GM23338 (cell line): ENCODE results near the gene AFF1. TPM values are rescaled to one million over a fixed set of nuclear protein-coding genes. Genes with fewer than 3 reads are reported as not detected.

Source experiments
- ATAC-seq: fragments of 200-7000 bp; cut with Tn5 transposase; 3 replicates; pipeline ENCODE4 v1.9.1; 2020
- DNase-seq: peaks from one replicate; pipeline ENCODE4 v3.0.0-alpha.2; 2015; ENCODE audit warnings: low spot score
- H2AFZ ChIP-seq: fragments of 200-600 bp; sonication (generic); 2 replicates; pipeline ENCODE4 v1.8.0; 2016; ENCODE audit warnings: antibody characterized with exemption, mild to moderate bottlenecking, moderate library complexity
- H3F3A ChIP-seq: fragments of 200-600 bp; sonication (generic); replicated peaks from 2 replicates; pipeline ENCODE4 v1.8.0; 2017; ENCODE audit warnings: antibody characterized with exemption, mixed run types, low read depth
- H3K27ac ChIP-seq: fragments of 200-600 bp; sonication (generic); 2 replicates; pipeline ENCODE4 v1.6.1; 2016; ENCODE audit warnings: low read depth
- H3K27me3 ChIP-seq: fragments of 200-600 bp; sonication (generic); 2 replicates; pipeline ENCODE4 v1.8.0; 2016; ENCODE audit warnings: mild to moderate bottlenecking, mixed run types, moderate library complexity; ENCODE audit not compliant: insufficient read depth
- H3K36me3 ChIP-seq: fragments of 200-600 bp; sonication (generic); 2 replicates; pipeline ENCODE4 v1.8.0; 2016; ENCODE audit warnings: mild to moderate bottlenecking; ENCODE audit not compliant: insufficient read depth
- H3K4me1 ChIP-seq: fragments of 200-600 bp; sonication (generic); 2 replicates; pipeline ENCODE4 v1.8.0; 2016; ENCODE audit warnings: mild to moderate bottlenecking, moderate library complexity; ENCODE audit not compliant: insufficient read depth
- H3K4me2 ChIP-seq: fragments of 200-600 bp; sonication (generic); 2 replicates; pipeline ENCODE4 v1.7.1; 2017; ENCODE audit warnings: mixed run types
- H3K4me3 ChIP-seq: fragments of 200-600 bp; sonication (generic); 2 replicates; pipeline ENCODE4 v1.6.1; 2016; ENCODE audit warnings: mixed run types
- H3K79me2 ChIP-seq: fragments of 200-600 bp; sonication (generic); replicated peaks from 2 replicates; pipeline ENCODE4 v1.8.0; 2017; ENCODE audit warnings: mild to moderate bottlenecking; ENCODE audit not compliant: insufficient read depth
- H3K9me2 ChIP-seq: fragments of 200-600 bp; sonication (generic); 2 replicates; pipeline ENCODE4 v1.8.0; 2017; ENCODE audit not compliant: insufficient read depth
- H4K20me1 ChIP-seq: fragments of 200-600 bp; sonication (generic); replicated peaks from 2 replicates; pipeline ENCODE4 v1.8.0; 2017; ENCODE audit warnings: mild to moderate bottlenecking; ENCODE audit not compliant: insufficient read depth
- H3K27ac Mint-ChIP-seq: 2 replicates; pipeline ENCODE4 v1.8.0; 2020; ENCODE audit warnings: inconsistent platforms, mild to moderate bottlenecking, moderate library complexity, mixed read lengths
- H3K27me3 Mint-ChIP-seq: 3 replicates; pipeline ENCODE4 v1.8.0; 2022; ENCODE audit warnings: low read depth, mild to moderate bottlenecking, moderate library complexity, mixed read lengths, inconsistent platforms; ENCODE audit not compliant: insufficient read depth, poor library complexity
- H3K36me3 Mint-ChIP-seq: 3 replicates; pipeline ENCODE4 v1.8.0; 2021; ENCODE audit warnings: low read depth, mild to moderate bottlenecking, inconsistent platforms, moderate library complexity, mixed read lengths
- H3K4me1 Mint-ChIP-seq: 3 replicates; pipeline ENCODE4 v1.8.0; 2020; ENCODE audit warnings: mild to moderate bottlenecking, inconsistent platforms, mixed read lengths
- H3K4me3 Mint-ChIP-seq: 3 replicates; pipeline ENCODE4 v1.8.0; 2021; ENCODE audit warnings: moderate library complexity, mild to moderate bottlenecking, inconsistent platforms, mixed read lengths
- H3K9me3 Mint-ChIP-seq: 3 replicates; pipeline ENCODE4 v1.8.0; 2020; ENCODE audit warnings: moderate library complexity, mild to moderate bottlenecking, inconsistent platforms, mixed read lengths
- CREB1 ChIP-seq: fragments of 250-450 bp; sonication (Bioruptor Pico); IDR thresholded peaks from 2 replicates; pipeline ENCODE4 v1.5.0; 2020; ENCODE audit warnings: low read depth, mild to moderate bottlenecking, moderate library complexity
- CTCF ChIP-seq, 2 experiments: fragments of 200-600 bp in 1 of 2; sonication (generic) in 1 of 2; conservative IDR thresholded peaks; 2 replicates each; pipeline versions ENCODE4 v1.5.1 to v1.6.1; 2016 to 2017; ENCODE audit warnings: antibody characterized with exemption in 2 of 2, low read depth in 2 of 2, mild to moderate bottlenecking in 2 of 2, moderate library complexity in 1 of 2
- ETS1 ChIP-seq: IDR thresholded peaks from 2 replicates; pipeline ENCODE4 v1.6.1; 2016; ENCODE audit warnings: antibody characterized with exemption
- EZH2 ChIP-seq: fragments of 200-600 bp; sonication (generic); IDR thresholded peaks from one replicate; pipeline ENCODE4 v1.8.0; 2017; ENCODE audit warnings: antibody characterized with exemption, mild to moderate bottlenecking, low read depth; ENCODE audit not compliant: unreplicated experiment
- EZH2phosphoT487 ChIP-seq: fragments of 200-600 bp; sonication (generic); IDR thresholded peaks from one replicate; pipeline ENCODE4 v1.8.1; 2018; ENCODE audit warnings: antibody characterized with exemption; ENCODE audit not compliant: unreplicated experiment
- JUNB ChIP-seq: IDR thresholded peaks from one replicate; pipeline ENCODE4 v1.6.1; 2016; ENCODE audit warnings: antibody characterized with exemption; ENCODE audit not compliant: unreplicated experiment
- NANOG ChIP-seq: IDR thresholded peaks from 2 replicates; pipeline ENCODE4 v1.6.1; 2016; ENCODE audit warnings: antibody characterized with exemption, borderline replicate concordance
- POLR2AphosphoS5 ChIP-seq: IDR thresholded peaks from 2 replicates; pipeline ENCODE4 v1.6.1; 2016; ENCODE audit warnings: antibody characterized with exemption, low read depth
- REST ChIP-seq: IDR thresholded peaks from one replicate; pipeline ENCODE4 v1.6.1; 2018; ENCODE audit warnings: antibody characterized with exemption; ENCODE audit not compliant: unreplicated experiment
- STAT1 ChIP-seq: IDR thresholded peaks from one replicate; pipeline ENCODE4 v1.6.1; 2016; ENCODE audit warnings: antibody characterized with exemption; ENCODE audit not compliant: unreplicated experiment
- ZNF114 ChIP-seq: fragments of 250-450 bp; sonication (Bioruptor Pico); IDR thresholded peaks from 2 replicates; pipeline ENCODE4 v1.5.0; 2020; ENCODE audit warnings: mild to moderate bottlenecking, moderate library complexity
- ZNF331 ChIP-seq: fragments of 250-450 bp; sonication (Bioruptor Pico); IDR thresholded peaks from 2 replicates; pipeline ENCODE4 v1.5.0; 2020; ENCODE audit warnings: low read depth, mild to moderate bottlenecking, moderate library complexity
- ZNF462 ChIP-seq: fragments of 250-450 bp; sonication (Bioruptor Pico); IDR thresholded peaks from 2 replicates; pipeline ENCODE4 v1.5.0; 2020; ENCODE audit warnings: mild to moderate bottlenecking, moderate library complexity
- polyA plus RNA-seq: library from polyadenylated mRNA; unstranded; fragments of >200 nt; fragmentation: Nextera tagmentation; extraction: Ambion mirVana; gene quantifications from 2 replicates; pipeline ENCODE4 v1.2.1, GENCODE V29; 2016
- total RNA-seq: library from RNA; depleted of rRNA; stranded (reverse); fragments of >200 nt; shearing (Covaris generic); gene quantifications from 2 replicates; pipeline ENCODE4 v1.2.3, GENCODE V29; 2014

Gene AFF1
- total and polyA plus RNA-seq, 2 experiments from 2014 or later, result 42.6 to 67.2 TPM

- peak; percentile 13; the same call in 1 of the 3 replicates for ATAC-seq
- H3F3A ChIP-seq, result no peaks in the 10 kb centered on the region
These were observed 134.4 kb downstream of the AFF1 start for GRCh38 chr4:87069037-87069742.

More at GRCh38 chr4:87069037-87069742, 134.4 kb downstream of the AFF1 start:
- no peaks in the 10 kb centered on the region for H3K9me2 ChIP-seq
- peaks cover 30% of the 10 kb centered on the region for H4K20me1 ChIP-seq
- H3K4me3 ChIP-seq, result no peak overlapping the region
- H3K79me2 ChIP-seq, result peaks cover 83% of the 10 kb centered on the region
- no peaks in the 10 kb centered on the region for H3K9me3 Mint-ChIP-seq
- no peak overlapping the region for H2AFZ ChIP-seq
- no peak for TF ChIP-seq EZH2
- no peak for TF ChIP-seq EZH2phosphoT487
- no peak for TF ChIP-seq POLR2AphosphoS5
- no peak for TF ChIP-seq ZNF331 (CRISPR knock-in tag)
- TF ChIP-seq NANOG, result no peak
- no peak for TF ChIP-seq JUNB
- no peak for TF ChIP-seq ZNF114
- no peak for TF ChIP-seq CTCF (conservative IDR thresholded peaks at IDR 0.05; ENCODE audit: low read depth in 2 of 2)
- no peak for TF ChIP-seq STAT1
- TF ChIP-seq CREB1 (CRISPR knock-in tag), result no peak
- TF ChIP-seq REST, result no peak
- no peak for TF ChIP-seq ETS1
- no peak for TF ChIP-seq ZNF462 (CRISPR knock-in tag)
- H3K27ac ChIP-seq, result no peak overlapping the region; the same call in none of the 2 replicates
- peaks cover 23% of the 10 kb centered on the region for H3K4me1 ChIP-seq
- H3K4me2 ChIP-seq, result no peak overlapping the region
- H3K4me3 Mint-ChIP-seq, result no peak overlapping the region
- no peaks in the 10 kb centered on the region for H3K27me3 ChIP-seq
- peaks cover 30% of the 10 kb centered on the region for H3K4me1 Mint-ChIP-seq
- H3K27ac Mint-ChIP-seq, result no peak overlapping the region
- peaks cover 6% of the 10 kb centered on the region for H3K27me3 Mint-ChIP-seq
- H3K36me3 Mint-ChIP-seq, result no peaks in the 10 kb centered on the region; the same call in 2 of the 3 replicates
- DNase-seq, result no peak
- no peaks in the 10 kb centered on the region for H3K36me3 ChIP-seq
